K562 (cell line): ENCODE measurements around the gene CHD5. TPM values are rescaled to one million over a fixed set of nuclear protein-coding genes. Genes with fewer than 3 reads are reported as not detected.

ENCODE experiments used
- ADNP ChIP-seq: fragments of 200-800 bp; sonication (Bioruptor generic); IDR thresholded peaks from 2 replicates; pipeline ENCODE4 v1.6.1; 2016; ENCODE audit warnings: missing genetic modification characterization, missing compliant biosample characterization
- EHMT2 ChIP-seq: fragments of 450-650 bp; IDR thresholded peaks from 2 replicates; pipeline ENCODE4 v1.6.1; 2018; ENCODE audit warnings: antibody characterized with exemption
- ELK1 ChIP-seq: sonication (generic); formaldehyde crosslinking; IDR thresholded peaks from 2 replicates; pipeline ENCODE4 v1.8.1; 2022; ENCODE audit warnings: missing genetic modification reagents
- FOXA3 ChIP-seq, 2 experiments: fragments of 450-650 bp in 1 of 2; sonication (generic) in 1 of 2; formaldehyde crosslinking; IDR thresholded peaks in 1 of 2; conservative IDR thresholded peaks in 1 of 2; 2 replicates each; pipeline versions ENCODE4 v1.4.0 to v1.8.0; 2020 to 2022; ENCODE audit warnings: mild to moderate bottlenecking in 2 of 2, missing genetic modification reagents in 1 of 2
- HMBOX1 ChIP-seq: sonication (generic); IDR thresholded peaks from 2 replicates; pipeline ENCODE4 v1.6.1; 2016
- JUN ChIP-seq, 2 experiments: sonication (generic) in 1 of 2; formaldehyde crosslinking in 1 of 2; IDR thresholded peaks; 2 replicates each; pipeline versions ENCODE4 v1.6.1 to v1.8.0; 2012 to 2022; ENCODE audit warnings: borderline replicate concordance in 2 of 2, mild to moderate bottlenecking in 2 of 2, improper control_type of control experiment in 1 of 2, low read depth in 1 of 2, low read length in 1 of 2, missing genetic modification reagents in 1 of 2
- LCOR ChIP-seq: sonication (generic); formaldehyde crosslinking; IDR thresholded peaks from 2 replicates; pipeline ENCODE4 v1.8.0; 2022; ENCODE audit warnings: mild to moderate bottlenecking, missing genetic modification reagents
- NCOA4 ChIP-seq: fragments of 450-650 bp; IDR thresholded peaks from 2 replicates; pipeline ENCODE4 v1.6.1; 2018; ENCODE audit warnings: mild to moderate bottlenecking; ENCODE audit not compliant: partially characterized antibody
- NUFIP1 ChIP-seq: fragments of 450-650 bp; IDR thresholded peaks from 2 replicates; pipeline ENCODE4 v1.6.1; 2018; ENCODE audit not compliant: partially characterized antibody
- RCOR1 ChIP-seq, 2 experiments: IDR thresholded peaks; 2 replicates each; pipeline ENCODE4 v1.6.1; 2012; ENCODE audit warnings: low read depth in 2 of 2, low read length in 2 of 2, borderline replicate concordance in 1 of 2, improper control_type of control experiment in 1 of 2
- SLC30A9 ChIP-seq: fragments of 250-450 bp; sonication (Bioruptor Pico); IDR thresholded peaks from 2 replicates; pipeline ENCODE4 v1.8.0; 2022; ENCODE audit warnings: mild to moderate bottlenecking, moderate library complexity
- SMARCA5 ChIP-seq: fragments of 450-650 bp; IDR thresholded peaks from 2 replicates; pipeline ENCODE4 v1.6.1; 2016
- TAF9B ChIP-seq: fragments of 450-650 bp; IDR thresholded peaks from 2 replicates; pipeline ENCODE4 v1.6.1; 2018; ENCODE audit warnings: mild to moderate bottlenecking; ENCODE audit not compliant: partially characterized antibody
- TCF7 ChIP-seq: sonication (generic); IDR thresholded peaks from 2 replicates; pipeline ENCODE4 v1.6.1; 2016; ENCODE audit warnings: antibody characterized with exemption, borderline replicate concordance
- ZBTB11 ChIP-seq, 3 experiments: fragments of 200-800 bp in 1 of 3; fragments of 250-450 bp in 1 of 3; fragments of 450-650 bp in 1 of 3; sonication (Bioruptor Pico) in 1 of 3; sonication (Bioruptor generic) in 1 of 3; formaldehyde crosslinking in 1 of 3; IDR thresholded peaks; 2 replicates each; pipeline versions ENCODE4 v1.6.1 to v1.8.0; 2016 to 2022; ENCODE audit warnings: mild to moderate bottlenecking in 2 of 3, missing genetic modification characterization in 2 of 3, missing compliant biosample characterization in 1 of 3, moderate library complexity in 1 of 3
- ZBTB9 ChIP-seq: fragments of 450-650 bp; formaldehyde crosslinking; IDR thresholded peaks from 2 replicates; pipeline ENCODE4 v1.4.0; 2020; ENCODE audit warnings: mild to moderate bottlenecking, moderate library complexity
- ZKSCAN3 ChIP-seq: fragments of 250-450 bp; sonication (Bioruptor Pico); IDR thresholded peaks from 2 replicates; pipeline ENCODE4 v1.4.0; 2020
- ZNF12 ChIP-seq: sonication (generic); formaldehyde crosslinking; IDR thresholded peaks from 2 replicates; pipeline ENCODE4 v1.4.0; 2020; ENCODE audit warnings: mild to moderate bottlenecking, missing genetic modification reagents
- ZNF175 ChIP-seq: fragments of 200-800 bp; sonication (Bioruptor generic); IDR thresholded peaks from 2 replicates; pipeline ENCODE4 v1.6.1; 2016; ENCODE audit warnings: low read depth, mild to moderate bottlenecking, missing genetic modification characterization, missing compliant biosample characterization
- ZNF511 ChIP-seq: sonication (generic); formaldehyde crosslinking; IDR thresholded peaks from 2 replicates; pipeline ENCODE4 v1.8.0; 2022; ENCODE audit warnings: mild to moderate bottlenecking, missing genetic modification reagents
- ZNF57 ChIP-seq: fragments of 450-650 bp; formaldehyde crosslinking; IDR thresholded peaks from 2 replicates; pipeline ENCODE4 v1.4.0; 2020; ENCODE audit warnings: mild to moderate bottlenecking, moderate library complexity
- polyA plus RNA-seq, 8 experiments: library from polyadenylated mRNA; depleted of rRNA in 4 of 8; stranded (reverse) in 5 of 8; unstranded in 3 of 8; fragments of >200 nt; fragmentation: Nextera tagmentation in 2 of 8; fragmentation: Illumina TruSeq in 1 of 8; extraction: Ambion mirVana in 2 of 8; extraction: Trizol in 1 of 8; gene quantifications; 2 replicates each; pipeline versions ENCODE4 v1.2.1 to v1.2.3, GENCODE V29; 2011 to 2014; ENCODE audit warnings: inconsistent platforms in 1 of 8, missing spikeins in 1 of 8
- total RNA-seq, 7 experiments: library from RNA; depleted of rRNA in 6 of 7; stranded (reverse); fragments of >200 nt in 6 of 7; fragmentation: Illumina TruSeq in 2 of 7; extraction: Trizol in 2 of 7; gene quantifications; 2 replicates each; pipeline versions ENCODE4 v1.2.1 to v1.2.3, GENCODE V29; 2011 to 2021; ENCODE audit warnings: low replicate concordance in 1 of 7

CHD5 gene
- total and polyA plus RNA-seq, 9 of the 15 experiments (the other 6 are each of a cell fraction or from before 2014, with no cell fraction given), result 0.03 to 0.52 (median 0.11) TPM; not detected in 2

- no peak for TF ChIP-seq ZBTB9
- TF ChIP-seq ZNF57 (CRISPR knock-in tag), result no peak
- TF ChIP-seq ZNF12 (CRISPR knock-in tag), result no peak
- TF ChIP-seq JUN (IDR thresholded peaks at IDR 0.05; ENCODE audit: borderline replicate concordance, low read depth, low read length), result peak; percentile 39; the same call in 1 of the 2 replicates
- TF ChIP-seq JUN (CRISPR knock-in tag; IDR thresholded peaks at IDR 0.05; ENCODE audit: borderline replicate concordance), result no peak
- TF ChIP-seq ELK1, result no peak
- no peak for TF ChIP-seq RCOR1 (IDR thresholded peaks at IDR 0.05; ENCODE audit: borderline replicate concordance in 1 of 2, low read depth in 2 of 2, low read length in 2 of 2)
- no peak for TF ChIP-seq NUFIP1
- TF ChIP-seq TCF7, result no peak
- peak; percentile 87 for TF ChIP-seq ZNF511 (CRISPR knock-in tag)
- no peak for TF ChIP-seq EHMT2
- TF ChIP-seq ZBTB11 (CRISPR knock-in tag; IDR thresholded peaks at IDR 0.05), result no peak
- TF ChIP-seq FOXA3 (CRISPR knock-in tag; conservative IDR thresholded peaks at IDR 0.05 in 1 of 2, IDR thresholded peaks at IDR 0.05 in 1 of 2), result peak in 1 of 2 experiments; percentile 83; a peak in 1 of 4 replicates
- no peak for TF ChIP-seq HMBOX1
- TF ChIP-seq ADNP (tag), result no peak
- TF ChIP-seq ZKSCAN3 (CRISPR knock-in tag), result no peak
- no peak for TF ChIP-seq SMARCA5
- TF ChIP-seq SLC30A9 (CRISPR knock-in tag), result no peak
- TF ChIP-seq LCOR (CRISPR knock-in tag), result peak; percentile 95
- no peak for TF ChIP-seq NCOA4
- TF ChIP-seq TAF9B, result no peak
- TF ChIP-seq ZNF175, result no peak
Measured at GRCh38 chr1:6127587-6128163, 52.4 kb downstream of the CHD5 start (continued).
